AG10803 (cell line): Measurements from ENCODE around the gene KLK6.

Source experiments
- DNase-seq: peaks from one replicate; pipeline ENCODE4 v3.0.0; 2010; ENCODE audit warnings: low read depth
- H3K4me3 ChIP-seq: 2 replicates; pipeline ENCODE4 v1.5.1; 2011; ENCODE audit warnings: mild to moderate bottlenecking, low read length, control low read depth
- CTCF ChIP-seq: conservative IDR thresholded peaks from 2 replicates; pipeline ENCODE4 v1.5.1; 2011; ENCODE audit warnings: mild to moderate bottlenecking, low read length, control low read depth, inconsistent platforms

KLK6 gene

GRCh38 chr19:50933640-50934039, 35.8 kb downstream of the KLK6 start:
- H3K4me3 ChIP-seq, result no peak overlapping the region
- TF ChIP-seq CTCF, result no peak
- DNase-seq, result peak; percentile 34

- no peak for TF ChIP-seq CTCF
- no peak for DNase-seq
- no peak overlapping the region for H3K4me3 ChIP-seq
Measured at GRCh38 chr19:50932690-50933083, 36.7 kb downstream of the KLK6 start.

GRCh38 chr19:50932018-50932689, 37.2 kb downstream of the KLK6 start:
- TF ChIP-seq CTCF, result no peak
- no peak for DNase-seq
- H3K4me3 ChIP-seq, result no peak overlapping the region

GRCh38 chr19:50931023-50931422, 38.4 kb downstream of the KLK6 start:
- TF ChIP-seq CTCF, result no peak
- H3K4me3 ChIP-seq, result no peak overlapping the region
- DNase-seq, result no peak

GRCh38 chr19:50928831-50929230, 40.6 kb downstream of the KLK6 start:
- no peak for TF ChIP-seq CTCF

GRCh38 chr19:50926144-50926543, 43.2 kb downstream of the KLK6 start:
- no peak overlapping the region for H3K4me3 ChIP-seq
- DNase-seq, result no peak
- no peak for TF ChIP-seq CTCF

More at GRCh38 chr19:50928831-50929230, 40.6 kb downstream of the KLK6 start:
- no peak for DNase-seq
- no peak overlapping the region for H3K4me3 ChIP-seq

- no peak for DNase-seq
- TF ChIP-seq CTCF, result no peak
- H3K4me3 ChIP-seq, result no peak overlapping the region
Measured at GRCh38 chr19:50925734-50926133, 43.7 kb downstream of the KLK6 start.
